Lower leg skin (tissue), 3 donors: ENCODE measurements around the gene CCDC8.

ENCODE experiments used
- CTCF ChIP-seq, 3 donors: fragments of 450-650 bp; IDR thresholded peaks; one replicate each; pipeline ENCODE4 v1.5.1; 2016; ENCODE audit warnings: antibody characterized with exemption in 3 of 3, mild to moderate bottlenecking in 3 of 3, moderate library complexity in 2 of 3
- POLR2A ChIP-seq, 2 donors: fragments of 450-650 bp; IDR thresholded peaks; one replicate each; pipeline ENCODE4 v1.6.1; 2016 to 2017; ENCODE audit warnings: antibody characterized with exemption in 2 of 2, mild to moderate bottlenecking in 1 of 2, moderate library complexity in 1 of 2

GRCh38 chr19:46366620-46367292, 46.6 kb downstream of the CCDC8 start:
- TF ChIP-seq CTCF (IDR thresholded peaks at IDR 0.05) (no peak), POLR2A (IDR thresholded peaks at IDR 0.05) (no peak)
